Right lobe of liver (tissue), 6 donors: ENCODE results near the gene PAFAH2. TPM values are rescaled to one million over a fixed set of nuclear protein-coding genes. Genes with fewer than 3 reads are reported as not detected.

Experiments used
- ATAC-seq, 4 donors: fragments of 200-7000 bp; cut with Tn5 transposase; one replicate each; pipeline ENCODE4 v1.9.1; 2020; ENCODE audit warnings: mild to moderate bottlenecking in 4 of 4, moderate library complexity in 4 of 4
- DNase-seq, 3 donors: peaks; one replicate each; pipeline ENCODE4 v3.0.0-alpha.2; 2020
- H3K27ac ChIP-seq, 3 donors: fragments of 200-600 bp; one replicate each; pipeline ENCODE4 v1.8.0; 2022
- H3K27me3 ChIP-seq, 2 donors: fragments of 200-600 bp; one replicate each; pipeline ENCODE4 v1.8.0; 2022
- H3K36me3 ChIP-seq, 4 donors: fragments of 200-600 bp; sonication (generic) in 1 of 4; one replicate each; pipeline versions ENCODE4 v1.5.1 to v1.8.0; 2017 to 2022; ENCODE audit warnings: control low read depth in 1 of 4
- H3K4me1 ChIP-seq, 4 donors: fragments of 200-600 bp; sonication (generic) in 1 of 4; one replicate each; pipeline versions ENCODE4 v1.5.1 to v1.8.0; 2017 to 2022; ENCODE audit warnings: control low read depth in 1 of 4
- H3K4me3 ChIP-seq, 3 donors: fragments of 200-600 bp; one replicate each; pipeline ENCODE4 v1.8.0; 2022
- H3K9me3 ChIP-seq, 4 donors: fragments of 200-600 bp; sonication (generic) in 1 of 4; one replicate each; pipeline versions ENCODE4 v1.5.1 to v1.8.0; 2017 to 2022; ENCODE audit warnings: control low read depth in 1 of 4
- CTCF ChIP-seq, 4 donors: fragments of 200-600 bp in 3 of 4; fragments of 450-650 bp in 1 of 4; IDR thresholded peaks; one replicate each; pipeline versions ENCODE4 v1.5.1 to v1.8.0; 2016 to 2022; ENCODE audit warnings: antibody characterized with exemption in 4 of 4, mild to moderate bottlenecking in 2 of 4
- POLR2A ChIP-seq: fragments of 450-650 bp; IDR thresholded peaks from one replicate; pipeline ENCODE4 v1.6.1; 2017; ENCODE audit warnings: antibody characterized with exemption, mild to moderate bottlenecking
- WGBS: methylation state at CpG from one replicate; pipeline ENCODE4 v1.1.6; 2018; ENCODE audit warnings: low coverage, low lambda C conversion rate; ENCODE audit not compliant: insufficient coverage; ENCODE audit errors: missing lambda C conversion rate; 5-methylcytosine and 5-hydroxymethylcytosine counted together
- intact Hi-C, 2 donors: fragments of 100-400 bp; cut with DNase I; formaldehyde crosslinking; loops; one replicate each; pipeline versions ENCODE4 v1.11.2 to v1.14.1; 2022
- total RNA-seq, 6 experiments: library from RNA; depleted of rRNA in 2 of 6; stranded (reverse); fragments of >200 nt in 2 of 6; fragmentation: NEBNext Ultra II Directional in 3 of 6; extraction: Animal tissue kit (Norgen Biotek cat#: 25700) in 3 of 6; gene quantifications; one replicate each; pipeline versions ENCODE4 v1.1.0 to v1.2.4, GENCODE V29; 2016 to 2023
- donor health status: DM: no; HTN: yes; CAD: no.
- donor health status: DM: no; HTN: no; CAD: no.
- donor health status: DM: no; HTN: no; CAD: no.
- donor health status: DM: no; HTN: yes; CAD: no.
- donor health status: DM: no; HTN: yes; CAD: no.

The PAFAH2 gene
- total RNA-seq, 6 experiments from 2014 or later = 13.2 to 25.2 (median 18.6) TPM

- Histone ChIP-seq H3K4me1 (no peaks in the 10 kb centered on the region), H3K36me3 (no peaks in the 10 kb centered on the region), H3K27me3 (no peaks in the 10 kb centered on the region), H3K9me3 (no peaks in the 10 kb centered on the region), H3K27ac (no peak overlapping the region), H3K4me3 (no peak overlapping the region)
- intact Hi-C loops = loop anchor here (5.0 to 10.0 kb wide), 2 partner anchors 116 to 123 kb away; partner anchors contain the start of gene FAM110D (in 1 of the 2)
- ATAC-seq (no peak), DNase-seq (no peak)
- no peak for TF ChIP-seq POLR2A
- TF ChIP-seq CTCF (IDR thresholded peaks at IDR 0.05) = no peak
- WGBS = 57% methylated on average over 2 of the region's 3 CpGs
These were observed 33.9 kb upstream of the PAFAH2 start for GRCh38 chr1:26031611-26032220.

- Histone ChIP-seq H3K9me3 (no peaks in the 10 kb centered on the region), H3K36me3 (no peaks in the 10 kb centered on the region), H3K27me3 (no peaks in the 10 kb centered on the region), H3K4me3 (no peak overlapping the region), H3K27ac (no peak overlapping the region), H3K4me1 (no peaks in the 10 kb centered on the region)
- no peak for DNase-seq
- WGBS = 85% methylated on average over 4 of the region's 4 CpGs
- TF ChIP-seq POLR2A (no peak), CTCF (IDR thresholded peaks at IDR 0.05) (no peak)
- intact Hi-C loops = loop anchor here (5.0 to 10.0 kb wide), 2 partner anchors 116 to 124 kb away; partner anchors contain the start of gene FAM110D (in 1 of the 2)
- ATAC-seq = no peak
These were observed 33.3 kb upstream of the PAFAH2 start for GRCh38 chr1:26031196-26031595.

GRCh38 chr1:26029864-26030481, 32.1 kb upstream of the PAFAH2 start:
- TF ChIP-seq POLR2A (no peak), CTCF (IDR thresholded peaks at IDR 0.05) (no peak)
- intact Hi-C loops = loop anchor here (5.0 to 10.0 kb wide), 2 partner anchors 117 to 125 kb away; partner anchors contain the start of gene FAM110D (in 1 of the 2)
- DNase-seq (no peak), ATAC-seq (no peak)
- Histone ChIP-seq H3K27me3 (no peaks in the 10 kb centered on the region), H3K9me3 (no peaks in the 10 kb centered on the region), H3K27ac (no peak overlapping the region), H3K4me3 (no peak overlapping the region), H3K36me3 (no peaks in the 10 kb centered on the region), H3K4me1 (no peaks in the 10 kb centered on the region)
- 59% methylated on average over 7 of the region's 7 CpGs for WGBS

- Histone ChIP-seq H3K9me3 (no peaks in the 10 kb centered on the region), H3K4me3 (no peak overlapping the region), H3K27ac (no peak overlapping the region), H3K36me3 (no peaks in the 10 kb centered on the region), H3K27me3 (no peaks in the 10 kb centered on the region), H3K4me1 (no peaks in the 10 kb centered on the region)
- intact Hi-C loops = no loop called here
- no peak for TF ChIP-seq POLR2A
- no peak for TF ChIP-seq CTCF (IDR thresholded peaks at IDR 0.05)
- 61% methylated on average over 5 of the region's 15 CpGs for WGBS
- ATAC-seq (no peak), DNase-seq (no peak)
These were observed 31.4 kb upstream of the PAFAH2 start for GRCh38 chr1:26029054-26029863.
